ENCODE measurements around the gene NCOA3. TPM values are rescaled to one million over a fixed set of nuclear protein-coding genes. Genes with fewer than 3 reads are reported as not detected.

The NCOA3 gene
- total and polyA plus RNA-seq, 10 of the 15 experiments (the other 5 are each of a cell fraction or from before 2014, with no cell fraction given), result 16.9 to 96.2 (median 73.6) TPM

- TF ChIP-seq PRDM15 (CRISPR knock-in tag; IDR thresholded peaks at IDR 0.05) (no peak), SUZ12 (IDR thresholded peaks at IDR 0.05; ENCODE audit: unreplicated experiment) (no peak), NR2C2 (IDR thresholded peaks at IDR 0.05; ENCODE audit: borderline replicate concordance, control insufficient read depth, insufficient read length, low read depth) (no peak), ZBTB40 (IDR thresholded peaks at IDR 0.05; ENCODE audit: borderline replicate concordance) (no peak), NFXL1 (IDR thresholded peaks at IDR 0.05; ENCODE audit: borderline replicate concordance) (peak; percentile 53; the same call in 1 of the 2 replicates), RUNX3 (IDR thresholded peaks at IDR 0.05; ENCODE audit: low read length) (peak; percentile 99), NKRF (conservative IDR thresholded peaks at IDR 0.05) (no peak), SMAD5 (IDR thresholded peaks at IDR 0.05; ENCODE audit: low read depth) (no peak), NBN (IDR thresholded peaks at IDR 0.05) (peak; percentile 74), SIN3A (IDR thresholded peaks at IDR 0.05; ENCODE audit: low read depth, low read length) (no peak), FOS (IDR thresholded peaks at IDR 0.05; ENCODE audit: borderline replicate concordance, extremely low read depth, insufficient read length) (no peak), HDGF (IDR thresholded peaks at IDR 0.05) (no peak), RAD51 (IDR thresholded peaks at IDR 0.05) (peak; percentile 58; the same call in 1 of the 2 replicates), NR2C1 (IDR thresholded peaks at IDR 0.05) (no peak), ZBED1 (IDR thresholded peaks at IDR 0.05; ENCODE audit: borderline replicate concordance) (peak; percentile 36; the same call in 1 of the 2 replicates), FOXK2 (IDR thresholded peaks at IDR 0.05) (peak; percentile 74)
- TF ChIP-seq, protein P1, sequence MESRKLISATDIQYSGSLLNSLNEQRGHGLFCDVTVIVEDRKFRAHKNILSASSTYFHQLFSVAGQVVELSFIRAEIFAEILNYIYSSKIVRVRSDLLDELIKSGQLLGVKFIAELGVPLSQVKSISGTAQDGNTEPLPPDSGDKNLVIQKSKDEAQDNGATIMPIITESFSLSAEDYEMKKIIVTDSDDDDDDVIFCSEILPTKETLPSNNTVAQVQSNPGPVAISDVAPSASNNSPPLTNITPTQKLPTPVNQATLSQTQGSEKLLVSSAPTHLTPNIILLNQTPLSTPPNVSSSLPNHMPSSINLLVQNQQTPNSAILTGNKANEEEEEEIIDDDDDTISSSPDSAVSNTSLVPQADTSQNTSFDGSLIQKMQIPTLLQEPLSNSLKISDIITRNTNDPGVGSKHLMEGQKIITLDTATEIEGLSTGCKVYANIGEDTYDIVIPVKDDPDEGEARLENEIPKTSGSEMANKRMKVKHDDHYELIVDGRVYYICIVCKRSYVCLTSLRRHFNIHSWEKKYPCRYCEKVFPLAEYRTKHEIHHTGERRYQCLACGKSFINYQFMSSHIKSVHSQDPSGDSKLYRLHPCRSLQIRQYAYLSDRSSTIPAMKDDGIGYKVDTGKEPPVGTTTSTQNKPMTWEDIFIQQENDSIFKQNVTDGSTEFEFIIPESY (IDR thresholded peaks at IDR 0.05), result no peak
- TF ChIP-seq, protein P2, sequence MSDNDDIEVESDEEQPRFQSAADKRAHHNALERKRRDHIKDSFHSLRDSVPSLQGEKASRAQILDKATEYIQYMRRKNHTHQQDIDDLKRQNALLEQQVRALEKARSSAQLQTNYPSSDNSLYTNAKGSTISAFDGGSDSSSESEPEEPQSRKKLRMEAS (IDR thresholded peaks at IDR 0.05; ENCODE audit: low read depth, low read length), result no peak
Observed at GRCh38 chr20:47453167-47453782, 48.4 kb upstream of the NCOA3 start (continued).

Data from GM12878 (cell line).